Measurements from ENCODE around the gene ANK3. TPM values are rescaled to one million over a fixed set of nuclear protein-coding genes. Genes with fewer than 3 reads are reported as not detected.
A peak's percentile ranks its signal among the peaks of the same experiment; 100 is the strongest.

Gene ANK3
- total and polyA plus RNA-seq, 2 experiments from 2014 or later, result 46.5 to 85.2 TPM

DNA sequence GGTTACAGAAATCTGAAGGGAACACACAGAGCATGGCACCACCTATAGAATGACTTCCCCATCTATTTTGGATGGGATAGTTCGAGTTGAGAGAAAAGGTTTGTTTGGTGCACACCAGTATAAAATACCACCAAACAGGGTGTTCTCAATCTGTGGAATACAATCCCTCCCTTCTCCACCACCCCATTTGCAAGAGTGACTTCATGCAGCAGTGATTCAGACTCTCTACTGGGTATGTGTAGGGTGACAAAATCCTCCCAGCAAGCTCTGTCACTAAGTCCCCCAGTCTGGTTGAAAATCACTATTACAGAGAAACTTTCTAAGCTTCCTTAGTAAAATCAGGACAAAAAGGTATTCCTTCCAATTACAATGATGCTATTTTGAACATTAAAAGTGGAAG is 69.0 kb downstream of the ANK3 start (continued):
- TF ChIP-seq NANOG (IDR thresholded peaks at IDR 0.05; ENCODE audit: borderline replicate concordance) (no peak), JUNB (IDR thresholded peaks at IDR 0.05; ENCODE audit: unreplicated experiment) (no peak), ZNF114 (CRISPR knock-in tag; IDR thresholded peaks at IDR 0.05) (no peak)
- TF ChIP-seq, protein P1, sequence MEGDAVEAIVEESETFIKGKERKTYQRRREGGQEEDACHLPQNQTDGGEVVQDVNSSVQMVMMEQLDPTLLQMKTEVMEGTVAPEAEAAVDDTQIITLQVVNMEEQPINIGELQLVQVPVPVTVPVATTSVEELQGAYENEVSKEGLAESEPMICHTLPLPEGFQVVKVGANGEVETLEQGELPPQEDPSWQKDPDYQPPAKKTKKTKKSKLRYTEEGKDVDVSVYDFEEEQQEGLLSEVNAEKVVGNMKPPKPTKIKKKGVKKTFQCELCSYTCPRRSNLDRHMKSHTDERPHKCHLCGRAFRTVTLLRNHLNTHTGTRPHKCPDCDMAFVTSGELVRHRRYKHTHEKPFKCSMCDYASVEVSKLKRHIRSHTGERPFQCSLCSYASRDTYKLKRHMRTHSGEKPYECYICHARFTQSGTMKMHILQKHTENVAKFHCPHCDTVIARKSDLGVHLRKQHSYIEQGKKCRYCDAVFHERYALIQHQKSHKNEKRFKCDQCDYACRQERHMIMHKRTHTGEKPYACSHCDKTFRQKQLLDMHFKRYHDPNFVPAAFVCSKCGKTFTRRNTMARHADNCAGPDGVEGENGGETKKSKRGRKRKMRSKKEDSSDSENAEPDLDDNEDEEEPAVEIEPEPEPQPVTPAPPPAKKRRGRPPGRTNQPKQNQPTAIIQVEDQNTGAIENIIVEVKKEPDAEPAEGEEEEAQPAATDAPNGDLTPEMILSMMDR (conservative IDR thresholded peaks at IDR 0.05; ENCODE audit: low read depth in 2 of 2), result no peak

DNA sequence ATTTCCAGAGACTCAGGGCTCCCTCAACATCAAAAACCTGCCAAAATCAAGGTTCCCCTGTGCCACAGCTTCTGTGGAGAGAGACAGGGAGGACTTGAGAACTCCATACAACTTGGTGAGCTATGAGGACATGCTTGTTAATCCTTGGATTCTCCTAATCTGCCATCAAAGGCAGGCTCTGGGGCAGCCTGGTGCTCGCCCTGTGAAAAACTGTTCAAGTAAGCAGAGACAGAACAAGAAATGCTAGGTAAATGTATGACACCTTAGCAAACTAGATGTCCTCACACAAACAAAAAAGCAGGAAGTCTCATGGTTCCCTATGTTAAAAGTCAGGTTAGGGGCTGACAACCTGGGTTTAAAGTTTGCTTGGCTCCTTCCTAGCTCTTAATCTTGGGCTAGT is 73.6 kb downstream of the ANK3 start:
- TF ChIP-seq EZH2phosphoT487 (IDR thresholded peaks at IDR 0.05; ENCODE audit: unreplicated experiment) (no peak), NANOG (IDR thresholded peaks at IDR 0.05; ENCODE audit: borderline replicate concordance) (no peak), STAT1 (IDR thresholded peaks at IDR 0.05; ENCODE audit: unreplicated experiment) (no peak)
- Histone ChIP-seq H3F3A (replicated peaks; ENCODE audit: low read depth) (no peaks in the 10 kb centered on the region), H4K20me1 (replicated peaks; ENCODE audit: insufficient read depth) (no peaks in the 10 kb centered on the region), H2AFZ (no peak overlapping the region), H3K4me1 (ENCODE audit: insufficient read depth) (peaks cover 11% of the 10 kb centered on the region; the same call in 1 of the 2 replicates), H3K27ac (ENCODE audit: low read depth) (0 out of 2 replicates have a peak overlapping the region, but pooled peaks have one; percentile 40), H3K79me2 (replicated peaks; ENCODE audit: insufficient read depth) (no peaks in the 10 kb centered on the region), H3K4me2 (no peak overlapping the region), H3K4me3 (no peak overlapping the region), H3K27me3 (ENCODE audit: insufficient read depth) (no peaks in the 10 kb centered on the region), H3K36me3 (ENCODE audit: insufficient read depth) (no peaks in the 10 kb centered on the region), H3K9me2 (ENCODE audit: insufficient read depth) (no peaks in the 10 kb centered on the region; the same call in none of the 2 replicates)
- no peaks in the 10 kb centered on the region for H3K9me3 Mint-ChIP-seq
- H3K36me3 Mint-ChIP-seq (ENCODE audit: low read depth), result no peaks in the 10 kb centered on the region
- DNase-seq (ENCODE audit: low spot score) (no peak), ATAC-seq (no peak)
- no peak overlapping the region for H3K4me3 Mint-ChIP-seq
- no peaks in the 10 kb centered on the region for H3K27me3 Mint-ChIP-seq (ENCODE audit: insufficient read depth, low read depth, poor library complexity)
- H3K27ac Mint-ChIP-seq, result no peak overlapping the region
- peaks cover 10% of the 10 kb centered on the region; the same call in 2 of the 3 replicates for H3K4me1 Mint-ChIP-seq

DNA sequence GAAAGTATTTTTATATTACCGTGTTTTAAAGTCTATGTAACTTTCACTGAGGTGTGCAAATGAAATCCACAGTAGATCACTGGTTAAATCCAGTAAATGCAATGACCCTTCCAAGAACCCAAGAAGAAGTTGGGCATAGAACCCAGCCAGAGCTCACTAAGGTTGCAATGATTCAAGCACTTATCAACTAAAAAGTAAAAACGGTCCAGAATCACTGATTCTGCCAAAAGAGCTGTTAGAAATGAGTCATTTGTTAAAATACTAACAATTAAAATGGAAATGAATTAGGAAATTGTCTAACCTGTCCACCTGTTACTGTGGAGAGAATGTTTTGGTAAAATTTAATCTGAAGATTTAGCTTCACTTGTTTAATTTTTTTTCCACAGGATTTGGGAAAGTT is 74.4 kb downstream of the ANK3 start:
- Mint-ChIP-seq H3K36me3 (ENCODE audit: low read depth) (no peaks in the 10 kb centered on the region), H3K9me3 (no peaks in the 10 kb centered on the region), H3K4me1 (peaks cover 10% of the 10 kb centered on the region; the same call in 2 of the 3 replicates), H3K27ac (no peak overlapping the region), H3K27me3 (ENCODE audit: insufficient read depth, low read depth, poor library complexity) (no peaks in the 10 kb centered on the region), H3K4me3 (no peak overlapping the region)
- H4K20me1 ChIP-seq (replicated peaks; ENCODE audit: insufficient read depth), result no peaks in the 10 kb centered on the region
- H3K9me2 ChIP-seq (ENCODE audit: insufficient read depth), result no peaks in the 10 kb centered on the region; the same call in none of the 2 replicates
- no peak overlapping the region for H2AFZ ChIP-seq
- H3F3A ChIP-seq (replicated peaks; ENCODE audit: low read depth), result no peaks in the 10 kb centered on the region
- TF ChIP-seq JUNB (IDR thresholded peaks at IDR 0.05; ENCODE audit: unreplicated experiment) (no peak), EZH2 (IDR thresholded peaks at IDR 0.05; ENCODE audit: low read depth, unreplicated experiment) (no peak)
- TF ChIP-seq, protein P2, sequence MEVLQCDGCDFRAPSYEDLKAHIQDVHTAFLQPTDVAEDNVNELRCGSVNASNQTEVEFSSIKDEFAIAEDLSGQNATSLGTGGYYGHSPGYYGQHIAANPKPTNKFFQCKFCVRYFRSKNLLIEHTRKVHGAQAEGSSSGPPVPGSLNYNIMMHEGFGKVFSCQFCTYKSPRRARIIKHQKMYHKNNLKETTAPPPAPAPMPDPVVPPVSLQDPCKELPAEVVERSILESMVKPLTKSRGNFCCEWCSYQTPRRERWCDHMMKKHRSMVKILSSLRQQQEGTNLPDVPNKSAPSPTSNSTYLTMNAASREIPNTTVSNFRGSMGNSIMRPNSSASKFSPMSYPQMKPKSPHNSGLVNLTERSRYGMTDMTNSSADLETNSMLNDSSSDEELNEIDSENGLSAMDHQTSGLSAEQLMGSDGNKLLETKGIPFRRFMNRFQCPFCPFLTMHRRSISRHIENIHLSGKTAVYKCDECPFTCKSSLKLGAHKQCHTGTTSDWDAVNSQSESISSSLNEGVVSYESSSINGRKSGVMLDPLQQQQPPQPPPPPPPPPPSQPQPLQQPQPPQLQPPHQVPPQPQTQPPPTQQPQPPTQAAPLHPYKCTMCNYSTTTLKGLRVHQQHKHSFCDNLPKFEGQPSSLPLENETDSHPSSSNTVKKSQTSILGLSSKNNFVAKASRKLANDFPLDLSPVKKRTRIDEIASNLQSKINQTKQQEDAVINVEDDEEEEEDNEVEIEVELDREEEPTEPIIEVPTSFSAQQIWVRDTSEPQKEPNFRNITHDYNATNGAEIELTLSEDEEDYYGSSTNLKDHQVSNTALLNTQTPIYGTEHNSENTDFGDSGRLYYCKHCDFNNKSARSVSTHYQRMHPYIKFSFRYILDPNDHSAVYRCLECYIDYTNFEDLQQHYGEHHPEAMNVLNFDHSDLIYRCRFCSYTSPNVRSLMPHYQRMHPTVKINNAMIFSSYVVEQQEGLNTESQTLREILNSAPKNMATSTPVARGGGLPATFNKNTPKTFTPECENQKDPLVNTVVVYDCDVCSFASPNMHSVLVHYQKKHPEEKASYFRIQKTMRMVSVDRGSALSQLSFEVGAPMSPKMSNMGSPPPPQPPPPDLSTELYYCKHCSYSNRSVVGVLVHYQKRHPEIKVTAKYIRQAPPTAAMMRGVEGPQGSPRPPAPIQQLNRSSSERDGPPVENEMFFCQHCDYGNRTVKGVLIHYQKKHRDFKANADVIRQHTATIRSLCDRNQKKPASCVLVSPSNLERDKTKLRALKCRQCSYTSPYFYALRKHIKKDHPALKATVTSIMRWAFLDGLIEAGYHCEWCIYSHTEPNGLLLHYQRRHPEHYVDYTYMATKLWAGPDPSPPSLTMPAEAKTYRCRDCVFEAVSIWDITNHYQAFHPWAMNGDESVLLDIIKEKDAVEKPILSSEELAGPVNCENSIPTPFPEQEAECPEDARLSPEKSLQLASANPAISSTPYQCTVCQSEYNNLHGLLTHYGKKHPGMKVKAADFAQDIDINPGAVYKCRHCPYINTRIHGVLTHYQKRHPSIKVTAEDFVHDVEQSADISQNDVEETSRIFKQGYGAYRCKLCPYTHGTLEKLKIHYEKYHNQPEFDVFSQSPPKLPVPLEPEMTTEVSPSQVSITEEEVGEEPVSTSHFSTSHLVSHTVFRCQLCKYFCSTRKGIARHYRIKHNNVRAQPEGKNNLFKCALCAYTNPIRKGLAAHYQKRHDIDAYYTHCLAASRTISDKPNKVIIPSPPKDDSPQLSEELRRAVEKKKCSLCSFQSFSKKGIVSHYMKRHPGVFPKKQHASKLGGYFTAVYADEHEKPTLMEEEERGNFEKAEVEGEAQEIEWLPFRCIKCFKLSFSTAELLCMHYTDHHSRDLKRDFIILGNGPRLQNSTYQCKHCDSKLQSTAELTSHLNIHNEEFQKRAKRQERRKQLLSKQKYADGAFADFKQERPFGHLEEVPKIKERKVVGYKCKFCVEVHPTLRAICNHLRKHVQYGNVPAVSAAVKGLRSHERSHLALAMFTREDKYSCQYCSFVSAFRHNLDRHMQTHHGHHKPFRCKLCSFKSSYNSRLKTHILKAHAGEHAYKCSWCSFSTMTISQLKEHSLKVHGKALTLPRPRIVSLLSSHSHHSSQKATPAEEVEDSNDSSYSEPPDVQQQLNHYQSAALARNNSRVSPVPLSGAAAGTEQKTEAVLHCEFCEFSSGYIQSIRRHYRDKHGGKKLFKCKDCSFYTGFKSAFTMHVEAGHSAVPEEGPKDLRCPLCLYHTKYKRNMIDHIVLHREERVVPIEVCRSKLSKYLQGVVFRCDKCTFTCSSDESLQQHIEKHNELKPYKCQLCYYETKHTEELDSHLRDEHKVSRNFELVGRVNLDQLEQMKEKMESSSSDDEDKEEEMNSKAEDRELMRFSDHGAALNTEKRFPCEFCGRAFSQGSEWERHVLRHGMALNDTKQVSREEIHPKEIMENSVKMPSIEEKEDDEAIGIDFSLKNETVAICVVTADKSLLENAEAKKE (CRISPR knock-in tag; IDR thresholded peaks at IDR 0.05), result no peak
- H3K27me3 ChIP-seq (ENCODE audit: insufficient read depth), result no peaks in the 10 kb centered on the region
- no peak for ATAC-seq
- H3K27ac ChIP-seq (ENCODE audit: low read depth), result no peak overlapping the region
- H3K4me3 ChIP-seq, result no peak overlapping the region
- H3K4me1 ChIP-seq (ENCODE audit: insufficient read depth), result peaks cover 11% of the 10 kb centered on the region; the same call in 1 of the 2 replicates
- no peak for DNase-seq (ENCODE audit: low spot score)
- H3K36me3 ChIP-seq (ENCODE audit: insufficient read depth), result no peaks in the 10 kb centered on the region
- H3K4me2 ChIP-seq, result no peak overlapping the region
- H3K79me2 ChIP-seq (replicated peaks; ENCODE audit: insufficient read depth), result no peaks in the 10 kb centered on the region

All from GM23338 (cell line).